Measurements from ENCODE around the gene WNT11. TPM values are rescaled to one million over a fixed set of nuclear protein-coding genes. Genes with fewer than 3 reads are reported as not detected.

Gene WNT11
- total and polyA plus RNA-seq, 2 of the 13 experiments (the other 11 are each of a cell fraction or from before 2014, with no cell fraction given), result 0.34 to 0.66 TPM

DNA sequence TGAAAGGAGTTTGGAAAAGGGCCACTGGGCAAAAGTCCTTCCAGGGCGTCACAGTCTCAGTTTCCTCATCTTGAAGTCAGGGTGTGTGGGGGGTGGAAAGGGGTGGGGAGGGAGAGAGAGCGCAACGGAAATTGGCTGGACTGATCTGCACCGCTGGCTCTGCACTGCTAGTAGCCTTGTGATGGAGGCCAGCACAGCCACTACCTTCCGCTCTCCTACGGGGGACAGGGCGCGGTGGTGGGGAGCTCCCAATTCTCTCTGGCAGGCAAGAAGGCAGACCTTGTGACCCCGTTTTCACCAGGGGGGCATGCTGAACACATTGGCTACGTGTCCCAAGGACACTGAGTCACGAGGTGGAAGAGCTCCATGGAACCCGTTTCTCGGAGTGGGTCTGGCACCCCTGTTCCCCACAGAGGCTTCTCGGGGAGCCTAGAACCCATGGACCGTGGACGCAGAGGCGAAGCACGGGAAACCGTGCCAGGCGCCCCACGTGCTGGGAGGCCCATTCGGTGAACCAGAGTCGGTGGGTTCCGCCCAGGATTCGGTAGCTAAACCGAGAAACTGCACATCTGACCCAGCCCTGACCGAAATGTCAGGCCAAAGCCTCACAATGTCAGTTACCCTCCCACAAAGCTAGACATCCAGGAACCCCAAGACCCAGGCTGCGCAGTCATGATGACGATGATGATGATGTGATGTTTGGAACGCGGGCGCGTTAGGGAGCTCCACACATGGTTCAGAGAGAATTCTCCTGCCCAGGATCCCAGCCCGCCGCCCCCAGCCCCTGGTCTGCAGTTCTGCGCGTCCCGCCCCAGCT is 28.3 kb upstream of the WNT11 start (continued):
- TF ChIP-seq ZKSCAN8 (CRISPR knock-in tag; IDR thresholded peaks at IDR 0.05; ENCODE audit: borderline replicate concordance), result no peak
- TF ChIP-seq, protein P1, sequence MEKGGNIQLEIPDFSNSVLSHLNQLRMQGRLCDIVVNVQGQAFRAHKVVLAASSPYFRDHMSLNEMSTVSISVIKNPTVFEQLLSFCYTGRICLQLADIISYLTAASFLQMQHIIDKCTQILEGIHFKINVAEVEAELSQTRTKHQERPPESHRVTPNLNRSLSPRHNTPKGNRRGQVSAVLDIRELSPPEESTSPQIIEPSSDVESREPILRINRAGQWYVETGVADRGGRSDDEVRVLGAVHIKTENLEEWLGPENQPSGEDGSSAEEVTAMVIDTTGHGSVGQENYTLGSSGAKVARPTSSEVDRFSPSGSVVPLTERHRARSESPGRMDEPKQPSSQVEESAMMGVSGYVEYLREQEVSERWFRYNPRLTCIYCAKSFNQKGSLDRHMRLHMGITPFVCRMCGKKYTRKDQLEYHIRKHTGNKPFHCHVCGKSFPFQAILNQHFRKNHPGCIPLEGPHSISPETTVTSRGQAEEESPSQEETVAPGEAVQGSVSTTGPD (CRISPR knock-in tag; IDR thresholded peaks at IDR 0.05), result no peak
- TF ChIP-seq ZMYM2 (CRISPR knock-in tag; IDR thresholded peaks at IDR 0.05), result no peak
- no peak for TF ChIP-seq AHDC1 (CRISPR knock-in tag; IDR thresholded peaks at IDR 0.05; ENCODE audit: borderline replicate concordance)
- TF ChIP-seq ZSCAN30 (CRISPR knock-in tag; IDR thresholded peaks at IDR 0.05), result no peak
- no peak for TF ChIP-seq NFKBIZ (CRISPR knock-in tag; IDR thresholded peaks at IDR 0.05)
- peak; percentile 36; the same call in 1 of the 2 replicates for TF ChIP-seq ZC3H13 (CRISPR knock-in tag; IDR thresholded peaks at IDR 0.05)
- no peak for TF ChIP-seq MLLT10 (CRISPR knock-in tag; IDR thresholded peaks at IDR 0.05)
- no peak for TF ChIP-seq ARHGAP35 (CRISPR knock-in tag; IDR thresholded peaks at IDR 0.05; ENCODE audit: borderline replicate concordance)
- TF ChIP-seq PRPF4 (IDR thresholded peaks at IDR 0.05; ENCODE audit: low read depth, low read length, poor library complexity, severe bottlenecking), result no peak
- TF ChIP-seq HINFP (CRISPR knock-in tag; IDR thresholded peaks at IDR 0.05; ENCODE audit: low read depth), result no peak
- no peak for TF ChIP-seq PAF1 (CRISPR knock-in tag; IDR thresholded peaks at IDR 0.05)
- no peak for TF ChIP-seq FOSL2 (CRISPR knock-in tag; IDR thresholded peaks at IDR 0.05)
- TF ChIP-seq, protein P2, sequence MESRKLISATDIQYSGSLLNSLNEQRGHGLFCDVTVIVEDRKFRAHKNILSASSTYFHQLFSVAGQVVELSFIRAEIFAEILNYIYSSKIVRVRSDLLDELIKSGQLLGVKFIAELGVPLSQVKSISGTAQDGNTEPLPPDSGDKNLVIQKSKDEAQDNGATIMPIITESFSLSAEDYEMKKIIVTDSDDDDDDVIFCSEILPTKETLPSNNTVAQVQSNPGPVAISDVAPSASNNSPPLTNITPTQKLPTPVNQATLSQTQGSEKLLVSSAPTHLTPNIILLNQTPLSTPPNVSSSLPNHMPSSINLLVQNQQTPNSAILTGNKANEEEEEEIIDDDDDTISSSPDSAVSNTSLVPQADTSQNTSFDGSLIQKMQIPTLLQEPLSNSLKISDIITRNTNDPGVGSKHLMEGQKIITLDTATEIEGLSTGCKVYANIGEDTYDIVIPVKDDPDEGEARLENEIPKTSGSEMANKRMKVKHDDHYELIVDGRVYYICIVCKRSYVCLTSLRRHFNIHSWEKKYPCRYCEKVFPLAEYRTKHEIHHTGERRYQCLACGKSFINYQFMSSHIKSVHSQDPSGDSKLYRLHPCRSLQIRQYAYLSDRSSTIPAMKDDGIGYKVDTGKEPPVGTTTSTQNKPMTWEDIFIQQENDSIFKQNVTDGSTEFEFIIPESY (CRISPR knock-in tag; IDR thresholded peaks at IDR 0.05), result no peak
- 0 out of 2 replicates have a peak, but pooled peaks have one; percentile 33 for TF ChIP-seq YEATS4 (CRISPR knock-in tag; IDR thresholded peaks at IDR 0.05; ENCODE audit: borderline replicate concordance)
